C4-2B (cell line): Measurements from ENCODE around the gene AP3B2.

Source experiments
- H3K27ac ChIP-seq: fragments of 450-650 bp; 2 replicates; pipeline ENCODE4 v1.5.1; 2017
- ZFX ChIP-seq: fragments of 450-650 bp; IDR thresholded peaks from 2 replicates; pipeline ENCODE4 v1.6.1; 2017
- TF ChIP-seq, protein P1 (sequence below): fragments of 450-650 bp; conservative IDR thresholded peaks from 2 replicates; pipeline ENCODE4 v1.5.1; 2017; ENCODE audit warnings: mild to moderate bottlenecking

Gene AP3B2

GRCh38 chr15:82739086-82739485, 29.4 kb upstream of the AP3B2 start:
- TF ChIP-seq, protein P1, sequence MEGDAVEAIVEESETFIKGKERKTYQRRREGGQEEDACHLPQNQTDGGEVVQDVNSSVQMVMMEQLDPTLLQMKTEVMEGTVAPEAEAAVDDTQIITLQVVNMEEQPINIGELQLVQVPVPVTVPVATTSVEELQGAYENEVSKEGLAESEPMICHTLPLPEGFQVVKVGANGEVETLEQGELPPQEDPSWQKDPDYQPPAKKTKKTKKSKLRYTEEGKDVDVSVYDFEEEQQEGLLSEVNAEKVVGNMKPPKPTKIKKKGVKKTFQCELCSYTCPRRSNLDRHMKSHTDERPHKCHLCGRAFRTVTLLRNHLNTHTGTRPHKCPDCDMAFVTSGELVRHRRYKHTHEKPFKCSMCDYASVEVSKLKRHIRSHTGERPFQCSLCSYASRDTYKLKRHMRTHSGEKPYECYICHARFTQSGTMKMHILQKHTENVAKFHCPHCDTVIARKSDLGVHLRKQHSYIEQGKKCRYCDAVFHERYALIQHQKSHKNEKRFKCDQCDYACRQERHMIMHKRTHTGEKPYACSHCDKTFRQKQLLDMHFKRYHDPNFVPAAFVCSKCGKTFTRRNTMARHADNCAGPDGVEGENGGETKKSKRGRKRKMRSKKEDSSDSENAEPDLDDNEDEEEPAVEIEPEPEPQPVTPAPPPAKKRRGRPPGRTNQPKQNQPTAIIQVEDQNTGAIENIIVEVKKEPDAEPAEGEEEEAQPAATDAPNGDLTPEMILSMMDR: no peak
- TF ChIP-seq ZFX: no peak
- H3K27ac ChIP-seq: no peak overlapping the region

DNA sequence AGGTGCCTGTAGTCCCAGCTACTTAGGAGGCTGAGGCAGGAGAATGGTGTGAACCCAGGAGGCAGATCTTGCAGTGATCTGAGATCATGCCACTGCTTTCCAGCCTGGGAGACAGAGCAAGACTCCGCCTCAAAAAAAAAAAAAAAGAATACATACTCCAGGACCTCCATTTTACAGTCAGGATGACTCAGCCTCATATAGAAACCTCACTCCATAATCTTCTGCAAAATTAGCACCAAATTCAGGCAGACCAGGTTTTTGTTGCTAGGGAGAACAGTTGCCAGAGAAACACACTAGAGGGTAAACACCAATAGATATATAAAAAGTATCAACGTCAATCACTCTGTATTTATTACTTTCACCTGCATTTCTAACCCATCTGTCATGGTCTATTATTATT, 28.3 kb upstream of the AP3B2 start:
- TF ChIP-seq, protein P1: no peak
- no peak for TF ChIP-seq ZFX
- no peak overlapping the region for H3K27ac ChIP-seq

DNA sequence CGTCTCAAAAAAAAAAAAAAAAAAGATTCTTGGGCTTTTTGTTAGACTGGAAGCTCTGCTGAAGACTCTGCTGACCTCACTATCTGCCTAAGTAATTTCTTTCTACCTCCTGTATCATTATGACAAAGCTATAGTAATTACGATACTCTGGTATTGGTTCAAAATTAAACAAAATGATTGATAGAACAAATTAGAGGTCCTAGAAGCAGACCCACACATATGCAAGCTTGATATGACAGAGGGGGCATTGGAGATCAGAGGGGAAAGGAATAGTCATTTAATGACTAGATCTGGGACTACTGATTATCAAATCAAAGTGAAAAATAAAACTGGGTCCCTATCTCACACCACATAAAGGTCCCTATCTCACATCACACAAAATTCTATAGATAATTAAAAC, 21.9 kb upstream of the AP3B2 start:
- H3K27ac ChIP-seq: no peak overlapping the region
- TF ChIP-seq, protein P1: no peak
- TF ChIP-seq ZFX: no peak

DNA sequence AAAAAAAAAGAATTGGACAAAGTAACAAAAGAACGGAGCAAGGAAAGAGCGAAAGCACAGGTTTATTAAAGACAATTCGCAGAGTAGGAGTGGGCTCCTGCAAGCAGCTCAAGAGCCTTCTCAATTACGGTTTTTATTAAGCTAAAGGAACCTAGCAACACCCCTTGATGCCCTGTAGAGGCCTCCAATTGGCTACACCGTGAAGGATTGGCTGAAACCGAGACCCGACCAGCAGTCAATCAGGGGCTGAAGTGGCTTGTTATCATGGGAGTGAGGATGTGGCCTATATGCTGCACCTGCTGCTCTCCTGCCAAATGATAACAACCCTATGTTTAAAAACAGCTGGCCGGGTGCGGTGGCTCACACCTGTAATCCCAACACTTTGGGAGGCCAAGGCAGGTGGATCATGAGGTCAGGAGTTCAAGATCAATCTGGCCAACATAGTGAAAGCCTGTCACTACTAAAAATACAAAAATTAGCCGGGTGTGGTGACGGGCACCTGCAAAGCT, 20.4 kb upstream of the AP3B2 start:
- no peak overlapping the region for H3K27ac ChIP-seq
- TF ChIP-seq, protein P1: no peak
- TF ChIP-seq ZFX: no peak

DNA sequence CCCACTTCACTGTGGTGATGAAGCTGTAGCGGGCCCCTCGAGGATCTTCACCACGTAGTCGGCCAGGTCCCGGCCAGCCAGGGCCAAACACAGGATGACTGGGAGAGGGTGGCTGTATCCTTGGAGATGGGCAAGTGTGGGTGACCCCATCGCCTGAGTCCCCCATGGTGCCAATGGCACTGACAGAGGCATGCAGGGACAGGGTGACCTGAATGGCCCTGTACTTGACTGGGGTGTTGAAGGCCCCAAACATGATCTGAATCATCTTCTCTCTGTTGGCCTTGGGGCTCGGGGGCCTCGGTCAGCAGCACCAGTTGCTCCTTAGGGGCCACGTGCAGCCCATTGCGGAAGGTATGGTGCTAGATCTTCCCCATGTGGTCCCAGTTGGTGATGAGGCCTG, 17.1 kb upstream of the AP3B2 start:
- no peak overlapping the region for H3K27ac ChIP-seq
- TF ChIP-seq ZFX: no peak
- TF ChIP-seq, protein P1: no peak

GRCh38 chr15:82715003-82715402, 5.3 kb upstream of the AP3B2 start:
- no peak for TF ChIP-seq ZFX
- TF ChIP-seq, protein P1: no peak
- no peak overlapping the region for H3K27ac ChIP-seq

DNA sequence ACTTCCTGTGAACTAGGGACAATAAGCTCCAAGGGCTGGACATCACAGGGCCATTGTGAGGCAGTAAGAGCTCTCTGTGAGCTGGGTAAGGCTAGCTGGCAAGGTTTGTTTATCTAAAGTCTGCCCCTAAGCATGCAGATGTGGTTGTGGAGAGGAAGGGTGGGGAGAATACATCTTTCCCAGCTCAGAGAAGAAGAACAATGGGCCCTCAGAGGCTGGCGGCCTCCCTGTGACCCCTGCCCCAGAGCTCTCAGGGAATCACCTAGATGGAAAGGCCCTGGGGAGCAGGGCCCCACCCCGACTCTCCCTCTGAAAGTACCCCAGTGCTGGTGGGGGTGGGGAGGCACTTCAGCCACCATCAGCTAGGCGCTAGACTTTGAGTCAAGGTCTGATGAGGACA, 4.3 kb upstream of the AP3B2 start:
- TF ChIP-seq, protein P1: no peak
- no peak for TF ChIP-seq ZFX

More for the DNA sequence above, 4.3 kb upstream of the AP3B2 start:
- no peak overlapping the region for H3K27ac ChIP-seq
